GM12878 (cell line): Measurements from ENCODE around the gene SINHCAF. TPM values are rescaled to one million over a fixed set of nuclear protein-coding genes. Genes with fewer than 3 reads are reported as not detected.

Experiments used
- ATAC-seq: fragments of 200-7000 bp; cut with Tn5 transposase; 3 replicates; pipeline ENCODE4 v1.9.1; 2020; ENCODE audit warnings: mild to moderate bottlenecking, moderate library complexity
- BruUV-seq: library from RNA; stranded (reverse); fragments of 400-500 nt; replicated peaks from 2 replicates; lab custom pipeline; 2021; lab: Mats Ljungman, UMichigan
- CTCF ChIA-PET: fragments of 300-600 bp; sonication (Branson Sonifier 250); formaldehyde crosslinking; extraction: SDS; loops from one replicate; lab custom pipeline; 2021; ENCODE audit warnings: inconsistent platforms; lab: Yijun Ruan, JAX
- POLR2A ChIA-PET: fragments of 350-600 bp; formaldehyde crosslinking; extraction: SDS; loops from one replicate; lab custom pipeline; 2021; ENCODE audit warnings: inconsistent platforms; lab: Charles Lee
- RAD21 ChIA-PET: fragments of 300-600 bp; sonication (Branson Sonifier 250); formaldehyde crosslinking; loops from one replicate; lab custom pipeline; 2023; ENCODE audit warnings: antibody characterized with exemption; ENCODE audit not compliant: unreplicated experiment; lab: Charles Lee
- SMC1A ChIA-PET: fragments of 300-600 bp; sonication (Branson Sonifier 250); formaldehyde crosslinking; loops from one replicate; lab custom pipeline; 2023; ENCODE audit not compliant: unreplicated experiment, uncharacterized antibody; lab: Charles Lee
- DNase-seq: peaks from one replicate; pipeline ENCODE4 v3.0.0-alpha.2; 2011; ENCODE audit warnings: low read depth, low spot score
- FAIRE-seq: peaks from 3 replicates; lab custom pipeline; 2011; peaks lifted over from hg19 to GRCh38; lab: Jason Lieb, UNC
- H2AFZ ChIP-seq: 2 replicates; pipeline ENCODE4 v1.6.0; 2011; ENCODE audit warnings: low read depth, low read length, control low read depth; ENCODE audit not compliant: control insufficient read depth
- H3K27ac ChIP-seq: 2 replicates; pipeline ENCODE4 v1.5.1; 2011; ENCODE audit warnings: control low read depth; ENCODE audit not compliant: control insufficient read depth, insufficient read depth
- H3K27me3 ChIP-seq, 2 experiments: replicated peaks in 1 of 2; 2 replicates each; pipeline versions ENCODE4 v1.6.0 to v1.6.1; 2011; ENCODE audit warnings: low read length in 1 of 2; ENCODE audit not compliant: control insufficient read depth in 2 of 2, insufficient read depth in 2 of 2
- H3K36me3 ChIP-seq, 2 experiments: 2 replicates each; pipeline ENCODE4 v1.5.1; 2011; ENCODE audit warnings: low read length in 1 of 2; ENCODE audit not compliant: control insufficient read depth in 2 of 2, insufficient read depth in 2 of 2
- H3K4me1 ChIP-seq: 2 replicates; pipeline ENCODE4 v1.6.1; 2011; ENCODE audit warnings: mild to moderate bottlenecking, low read length, moderate library complexity, mixed read lengths; ENCODE audit not compliant: control insufficient read depth, insufficient read depth
- H3K4me2 ChIP-seq: 2 replicates; pipeline ENCODE4 v1.6.0; 2011; ENCODE audit warnings: control low read depth; ENCODE audit not compliant: control insufficient read depth, insufficient read depth
- H3K4me3 ChIP-seq: fragments of 200-600 bp; sonication (generic); 2 replicates; pipeline ENCODE4 v1.5.1; 2016
- H3K79me2 ChIP-seq: 2 replicates; pipeline ENCODE4 v1.6.0; 2011; ENCODE audit warnings: low read length; ENCODE audit not compliant: control insufficient read depth, insufficient read depth
- H3K9ac ChIP-seq: 2 replicates; pipeline ENCODE4 v1.8.0; 2011; ENCODE audit warnings: low read length, control low read depth, mixed read lengths; ENCODE audit not compliant: control insufficient read depth, insufficient read depth
- H3K9me3 ChIP-seq: replicated peaks from 3 replicates; pipeline ENCODE4 v1.5.1; 2011; ENCODE audit warnings: mild to moderate bottlenecking, low read length; ENCODE audit not compliant: control insufficient read depth, insufficient read depth
- H4K20me1 ChIP-seq: 2 replicates; pipeline ENCODE4 v1.6.0; 2011; ENCODE audit not compliant: control insufficient read depth, insufficient read depth
- CEBPB ChIP-seq, 2 experiments: fragments of 150-350 bp in 1 of 2; IDR thresholded peaks; 2 replicates each; pipeline ENCODE4 v1.6.1; 2012 to 2014; ENCODE audit warnings: low read depth in 2 of 2, low read length in 2 of 2, borderline replicate concordance in 1 of 2, inconsistent platforms in 1 of 2
- CHD2 ChIP-seq: IDR thresholded peaks from 2 replicates; pipeline ENCODE4 v1.6.1; 2011; ENCODE audit warnings: low read depth, low read length, improper control_type of control experiment, borderline replicate concordance
- MTA3 ChIP-seq: IDR thresholded peaks from 2 replicates; pipeline ENCODE4 v1.6.1; 2012; ENCODE audit warnings: low read length, inconsistent platforms, borderline replicate concordance
- RBBP5 ChIP-seq: fragments of 200-600 bp; sonication (generic); conservative IDR thresholded peaks from 2 replicates; pipeline ENCODE4 v1.6.1; 2016
- TCF7 ChIP-seq: IDR thresholded peaks from 2 replicates; pipeline ENCODE4 v1.6.1; 2014; ENCODE audit warnings: antibody characterized with exemption, borderline replicate concordance
- ZNF24 ChIP-seq: fragments of 450-650 bp; IDR thresholded peaks from 2 replicates; pipeline ENCODE4 v1.6.1; 2017; ENCODE audit warnings: antibody characterized with exemption, mild to moderate bottlenecking
- ZNF622 ChIP-seq: fragments of 450-650 bp; IDR thresholded peaks from 2 replicates; pipeline ENCODE4 v1.6.1; 2017; ENCODE audit warnings: mild to moderate bottlenecking, inconsistent platforms
- ZZZ3 ChIP-seq: IDR thresholded peaks from 2 replicates; pipeline ENCODE4 v1.6.1; 2011; ENCODE audit warnings: low read depth; ENCODE audit not compliant: control insufficient read depth, insufficient read length
- whole genome bisulfite sequencing: methylation state at CpG from one replicate; pipeline ENCODE4 v1.1.6; 2016; ENCODE audit warnings: low lambda C conversion rate; ENCODE audit not compliant: insufficient replicate concordance, insufficient coverage; ENCODE audit errors: missing lambda C conversion rate; 5-methylcytosine and 5-hydroxymethylcytosine counted together
- in situ Hi-C: fragments of 300-500 bp; cut with MboI; formaldehyde crosslinking; loops from 9 replicates; pipeline ENCODE4 v1.14.3; 2018; ENCODE audit warnings: mixed read lengths
- intact Hi-C: fragments of 100-400 bp; cut with micrococcal nuclease; formaldehyde crosslinking; loops from one replicate; pipeline ENCODE4 v1.14.2; 2022; ENCODE audit not compliant: unreplicated experiment
- polyA plus RNA-seq, 11 experiments: library from polyadenylated mRNA; depleted of rRNA in 4 of 11; unstranded in 6 of 11; stranded (reverse) in 5 of 11; fragments of >200 nt; fragmentation: Nextera tagmentation in 4 of 11; fragmentation: Illumina TruSeq in 1 of 11; extraction: Ambion mirVana in 4 of 11; extraction: Trizol in 1 of 11; gene quantifications; 1 replicate in 1 of 11; 2 replicates in 10 of 11; pipeline versions ENCODE4 v1.2.1 to v1.2.3, GENCODE V29; 2011 to 2016; ENCODE audit warnings: inconsistent platforms in 2 of 11, missing spikeins in 2 of 11, low read depth in 1 of 11
- total RNA-seq, 4 experiments: library from RNA; depleted of rRNA in 3 of 4; stranded (reverse); fragments of >200 nt in 3 of 4; fragmentation: Illumina TruSeq in 1 of 4; extraction: Trizol in 1 of 4; gene quantifications; 2 replicates each; pipeline versions ENCODE4 v1.2.1 to v1.2.3, GENCODE V29; 2013 to 2021
- TF ChIP-seq, protein P1 (sequence below): IDR thresholded peaks from 2 replicates; pipeline ENCODE4 v1.6.1; 2012; ENCODE audit warnings: low read depth, low read length, improper control_type of control experiment
- TF ChIP-seq, protein P2 (sequence below): IDR thresholded peaks from 2 replicates; pipeline ENCODE4 v1.6.1; 2012; ENCODE audit warnings: low read depth, low read length, improper control_type of control experiment

The SINHCAF gene
- total and polyA plus RNA-seq, 10 of the 15 experiments (the other 5 are each of a cell fraction or from before 2014, with no cell fraction given) = 60.4 to 156 (median 90.3) TPM

GRCh38 chr12:31234053-31234840 is 91.7 kb downstream of the SINHCAF start (continued):
- TF ChIP-seq CEBPB (IDR thresholded peaks at IDR 0.05; ENCODE audit: borderline replicate concordance in 1 of 2, low read depth in 2 of 2, low read length in 2 of 2) = no peak
- TF ChIP-seq ZNF622 = no peak
- TF ChIP-seq, all 136 proteins: peak for 0

- WGBS = 18% methylated on average over 5 of the region's 5 CpGs
- H3K27me3 ChIP-seq = no peaks in the 10 kb centered on the region; a peak in 1 of 4 replicates
- H3K27ac ChIP-seq = no peak overlapping the region
- DNase-seq (no peak), FAIRE-seq (no peak), ATAC-seq (no peak)
- H3K36me3 ChIP-seq = no peaks in the 10 kb centered on the region
- ChIA-PET POLR2A (no interaction called here), RAD21 (no interaction called here), SMC1A (interaction anchor here (1.2 kb wide), 1 partner anchor 21 kb away, joined by 3 read pairs; no protein-coding TSS in a partner anchor), CTCF (interaction anchor here (2.3 to 2.7 kb wide), 2 partner anchors 9 to 39 kb away, joined by 7 to 9 read pairs; no protein-coding TSS in a partner anchor)
- H3K4me3 ChIP-seq = no peak overlapping the region
- H3K9me3 ChIP-seq = no peaks in the 10 kb centered on the region; the same call in 2 of the 3 replicates
- no peak overlapping the region for H3K9ac ChIP-seq
- intact Hi-C loops (no loop called here), in situ Hi-C loops (no loop called here)
- TF ChIP-seq ZNF24 = no peak
- TF ChIP-seq CHD2 = no peak
- no peak for TF ChIP-seq ZZZ3
- no peak for TF ChIP-seq TCF7
- TF ChIP-seq, protein P1, sequence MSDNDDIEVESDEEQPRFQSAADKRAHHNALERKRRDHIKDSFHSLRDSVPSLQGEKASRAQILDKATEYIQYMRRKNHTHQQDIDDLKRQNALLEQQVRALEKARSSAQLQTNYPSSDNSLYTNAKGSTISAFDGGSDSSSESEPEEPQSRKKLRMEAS = no peak
- TF ChIP-seq, protein P2, sequence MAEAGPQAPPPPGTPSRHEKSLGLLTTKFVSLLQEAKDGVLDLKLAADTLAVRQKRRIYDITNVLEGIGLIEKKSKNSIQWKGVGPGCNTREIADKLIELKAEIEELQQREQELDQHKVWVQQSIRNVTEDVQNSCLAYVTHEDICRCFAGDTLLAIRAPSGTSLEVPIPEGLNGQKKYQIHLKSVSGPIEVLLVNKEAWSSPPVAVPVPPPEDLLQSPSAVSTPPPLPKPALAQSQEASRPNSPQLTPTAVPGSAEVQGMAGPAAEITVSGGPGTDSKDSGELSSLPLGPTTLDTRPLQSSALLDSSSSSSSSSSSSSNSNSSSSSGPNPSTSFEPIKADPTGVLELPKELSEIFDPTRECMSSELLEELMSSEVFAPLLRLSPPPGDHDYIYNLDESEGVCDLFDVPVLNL = no peak
- no peak for TF ChIP-seq MTA3
- TF ChIP-seq RBBP5 = no peak
- no peak overlapping the region for H3K4me2 ChIP-seq
- H3K4me1 ChIP-seq = peaks cover 8% of the 10 kb centered on the region
- H2AFZ ChIP-seq = no peak overlapping the region
- no peaks in the 10 kb centered on the region for H4K20me1 ChIP-seq
- BruUV-seq = no TSS peak
- H3K79me2 ChIP-seq = no peaks in the 10 kb centered on the region
Measured at GRCh38 chr12:31233061-31233730, 92.8 kb downstream of the SINHCAF start.
